RCC 7860 (cell line): Measurements from ENCODE around the gene THOC5.
"Not testable (repeated sequence)": the region's sequence is repeated elsewhere in the genome, so short reads cannot be mapped to it uniquely, and the experiment has no call there.

Experiments
- DNase-seq: peaks from one replicate; pipeline ENCODE4 v3.0.0-alpha.2; 2015; ENCODE audit warnings: low spot score
- FAIRE-seq: peaks from 2 replicates; lab custom pipeline; 2012; peaks lifted over from hg19 to GRCh38; lab: Jason Lieb, UNC

THOC5 gene

DNA sequence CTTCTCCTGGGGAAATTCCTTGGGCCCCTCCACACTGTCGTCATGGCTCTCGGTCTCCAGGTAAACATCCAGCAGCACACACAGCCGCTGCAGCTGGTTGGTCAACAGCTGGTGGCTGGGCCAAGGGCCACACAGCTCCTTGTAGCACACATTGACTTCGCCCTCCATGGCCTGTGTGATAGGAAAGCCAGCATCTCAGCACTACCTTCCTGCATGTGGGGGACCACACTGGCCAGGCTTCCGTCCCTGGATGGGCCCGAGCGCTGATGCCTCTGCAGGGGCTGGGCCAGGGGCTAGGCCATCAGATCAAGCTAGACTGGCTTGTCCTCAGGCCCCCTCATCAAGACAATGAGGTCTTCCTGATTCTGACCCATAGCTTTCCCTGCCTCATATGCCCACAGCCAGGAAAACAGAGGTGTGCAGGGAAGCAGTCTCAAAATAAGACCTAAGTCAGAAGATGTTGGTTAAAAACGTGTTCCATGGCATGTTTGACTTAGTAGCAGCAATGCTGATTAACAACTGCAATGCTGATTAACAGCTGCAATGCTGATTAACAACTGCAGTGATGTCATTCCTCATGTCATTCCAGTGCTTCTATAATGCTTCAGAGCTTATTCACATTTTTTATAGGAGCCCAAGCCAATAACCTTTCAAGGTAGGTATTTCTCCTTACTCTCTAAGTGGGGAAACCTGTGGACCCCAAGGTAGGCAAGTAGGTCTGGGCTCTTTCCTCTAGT, 42.3 kb downstream of the THOC5 start:
- no peak for FAIRE-seq
- no peak for DNase-seq

DNA sequence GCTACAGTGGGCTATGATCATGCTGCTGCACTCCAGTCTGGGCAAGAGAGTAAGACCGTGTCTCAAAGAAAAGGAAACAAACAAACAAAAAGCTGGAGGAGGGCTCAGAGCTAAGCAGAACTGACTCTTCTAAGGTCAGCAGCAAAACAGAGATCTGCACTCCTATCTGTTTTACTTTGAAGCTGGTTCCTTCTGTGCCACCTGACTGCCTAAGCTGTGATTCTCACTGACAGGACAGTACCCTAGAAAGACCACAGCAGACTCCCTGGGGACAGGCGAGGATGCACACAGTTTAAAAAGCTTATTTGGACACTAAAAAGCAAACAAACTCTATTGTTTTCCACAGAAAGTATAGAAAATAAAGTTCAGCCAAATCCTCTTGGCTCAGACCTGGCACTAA, 43.0 kb downstream of the THOC5 start:
- no peak for DNase-seq
- no peak for FAIRE-seq

DNA sequence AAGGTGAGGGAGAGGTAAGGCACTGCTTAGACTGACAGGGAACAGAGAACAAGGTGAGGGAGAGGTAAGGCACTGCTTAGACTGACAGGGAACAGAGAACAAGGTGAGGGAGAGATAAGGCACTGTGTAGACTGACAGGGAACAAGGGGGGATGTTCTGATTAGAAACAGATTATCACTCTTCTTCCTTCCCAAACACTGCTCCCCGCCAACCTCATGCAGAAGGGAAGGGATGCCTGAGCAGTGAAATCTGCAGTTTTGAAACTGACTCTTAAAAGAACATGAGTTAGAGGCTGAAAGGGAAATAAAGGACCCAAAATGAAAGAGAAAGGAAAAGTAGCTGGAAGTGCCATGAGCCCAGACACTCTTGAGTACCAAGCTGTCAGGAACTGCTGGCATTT, 43.7 kb downstream of the THOC5 start:
- FAIRE-seq (no peak), DNase-seq (no peak)

DNA sequence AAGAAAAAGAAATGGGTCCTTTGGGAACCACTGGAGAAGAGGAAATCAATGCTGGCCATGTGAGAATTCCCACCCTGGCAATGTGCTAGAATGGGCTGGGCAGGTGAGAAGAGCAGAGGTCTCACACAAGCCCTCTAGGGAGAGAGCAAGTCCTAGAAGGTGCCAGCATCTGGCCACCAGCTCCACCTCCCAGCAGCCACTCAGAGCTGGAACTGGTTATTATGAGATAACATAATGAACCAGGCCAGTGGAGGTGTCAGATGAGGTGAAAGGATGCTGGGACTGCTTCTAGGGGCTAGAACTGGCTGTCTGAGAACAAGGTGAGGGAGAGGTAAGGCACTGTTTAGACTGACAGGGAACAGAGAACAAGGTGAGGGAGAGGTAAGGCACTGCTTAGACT, 44.3 kb downstream of the THOC5 start:
- FAIRE-seq: no peak
- DNase-seq: no peak

DNA sequence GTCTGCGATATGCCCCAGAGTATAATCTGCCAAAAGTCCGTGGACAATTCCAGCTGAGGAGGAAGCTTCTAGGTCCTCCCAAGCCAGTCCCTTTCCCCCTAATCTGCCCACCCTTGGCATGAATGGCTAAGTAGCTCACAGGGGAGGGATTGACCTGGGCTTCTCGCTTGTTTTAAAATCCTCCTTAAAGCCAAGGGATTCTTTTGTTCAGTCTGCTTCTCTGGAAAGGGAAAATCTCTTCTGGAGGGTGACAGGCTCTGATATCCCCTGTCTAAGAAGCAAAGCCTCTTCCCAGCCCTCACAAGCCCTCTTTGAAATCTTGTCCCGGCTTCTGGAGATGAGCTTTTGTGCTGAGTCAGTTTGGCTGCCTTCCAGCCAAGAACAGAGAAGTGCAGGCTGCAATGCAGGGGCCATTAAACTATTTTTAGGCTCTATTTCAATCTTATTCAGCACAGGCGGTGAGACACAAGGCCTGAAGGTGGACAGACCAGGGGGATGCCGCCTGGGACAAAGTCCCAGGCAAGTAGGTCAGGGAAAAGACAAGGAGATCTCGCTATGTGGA, 49.7 kb downstream of the THOC5 start:
- DNase-seq (peak; percentile 37), FAIRE-seq (no peak)

DNA sequence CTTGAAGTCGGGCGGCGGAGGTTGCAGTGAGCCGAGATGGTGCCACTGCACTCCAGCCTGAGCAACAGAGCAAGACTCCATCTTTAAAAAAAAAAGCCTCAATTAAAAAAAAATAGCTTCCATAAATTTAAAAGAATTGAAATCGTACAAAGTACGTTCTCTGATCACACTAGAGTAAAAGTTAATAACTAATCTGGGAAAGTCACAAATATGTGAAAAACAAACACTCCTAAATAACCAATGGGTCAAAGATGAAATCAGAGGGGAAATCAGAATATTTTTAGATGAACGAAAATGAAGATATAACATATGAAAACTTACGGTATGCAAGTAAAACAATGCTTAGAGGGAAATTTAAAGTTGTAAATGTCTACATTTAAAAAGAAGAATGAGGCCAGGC, 53.7 kb downstream of the THOC5 start:
- FAIRE-seq (no peak), DNase-seq (no peak)

DNA sequence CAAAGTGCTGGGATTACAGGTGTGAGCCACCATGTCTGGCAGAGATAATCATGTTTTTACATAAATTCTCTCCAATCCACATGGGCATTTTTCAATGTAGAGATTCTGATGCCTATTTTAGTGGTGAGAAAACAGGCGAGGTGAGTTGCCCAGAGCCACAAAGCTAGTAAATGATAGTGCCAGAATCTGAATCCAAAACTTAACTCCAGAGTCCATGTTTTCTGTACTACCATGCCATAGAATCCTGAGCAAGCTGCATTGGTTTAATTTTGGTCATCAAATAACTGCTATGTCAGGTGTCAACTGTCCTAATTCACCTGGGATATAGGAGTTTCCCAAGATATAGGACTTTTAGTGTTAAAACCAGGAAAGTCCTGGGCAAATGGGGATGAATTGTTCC, 59.9 kb downstream of the THOC5 start:
- FAIRE-seq (no peak), DNase-seq (no peak)

DNA sequence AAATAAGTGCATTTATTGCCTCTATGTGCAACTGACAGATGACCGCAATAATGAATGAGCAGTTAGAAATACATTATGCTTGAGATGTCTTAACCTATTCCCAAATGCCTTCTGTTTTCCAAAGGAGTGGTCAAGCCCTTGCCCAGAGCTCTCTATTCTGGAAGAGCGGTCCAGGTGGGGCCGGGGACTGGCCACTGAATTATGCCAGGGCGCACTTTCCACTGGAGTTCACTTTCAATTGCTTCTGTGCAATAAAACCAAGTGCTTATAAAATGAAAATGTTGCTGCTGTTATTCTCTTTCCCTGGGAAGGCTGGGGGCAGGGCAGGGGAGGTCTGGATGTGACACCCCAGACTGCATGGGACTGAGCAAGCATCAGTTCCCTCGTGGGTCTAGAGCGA, 62.5 kb downstream of the THOC5 start:
- DNase-seq (no peak), FAIRE-seq (no peak)

DNA sequence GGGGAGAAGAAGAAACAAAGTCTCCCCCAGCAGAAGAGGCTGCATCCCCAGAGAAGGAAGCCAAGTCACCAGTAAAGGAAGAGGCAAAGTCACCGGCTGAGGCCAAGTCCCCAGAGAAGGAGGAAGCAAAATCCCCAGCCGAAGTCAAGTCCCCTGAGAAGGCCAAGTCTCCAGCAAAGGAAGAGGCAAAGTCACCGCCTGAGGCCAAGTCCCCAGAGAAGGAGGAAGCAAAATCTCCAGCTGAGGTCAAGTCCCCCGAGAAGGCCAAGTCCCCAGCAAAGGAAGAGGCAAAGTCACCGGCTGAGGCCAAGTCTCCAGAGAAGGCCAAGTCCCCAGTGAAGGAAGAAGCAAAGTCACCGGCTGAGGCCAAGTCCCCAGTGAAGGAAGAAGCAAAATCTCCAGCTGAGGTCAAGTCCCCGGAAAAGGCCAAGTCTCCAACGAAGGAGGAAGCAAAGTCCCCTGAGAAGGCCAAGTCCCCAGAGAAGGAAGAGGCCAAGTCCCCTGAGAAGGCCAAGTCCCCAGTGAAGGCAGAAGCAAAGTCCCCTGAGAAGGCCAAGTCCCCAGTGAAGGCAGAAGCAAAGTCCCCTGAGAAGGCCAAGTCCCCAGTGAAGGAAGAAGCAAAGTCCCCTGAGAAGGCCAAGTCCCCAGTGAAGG, 64.3 kb downstream of the THOC5 start:
- DNase-seq, FAIRE-seq: not testable (repeated sequence)

DNA sequence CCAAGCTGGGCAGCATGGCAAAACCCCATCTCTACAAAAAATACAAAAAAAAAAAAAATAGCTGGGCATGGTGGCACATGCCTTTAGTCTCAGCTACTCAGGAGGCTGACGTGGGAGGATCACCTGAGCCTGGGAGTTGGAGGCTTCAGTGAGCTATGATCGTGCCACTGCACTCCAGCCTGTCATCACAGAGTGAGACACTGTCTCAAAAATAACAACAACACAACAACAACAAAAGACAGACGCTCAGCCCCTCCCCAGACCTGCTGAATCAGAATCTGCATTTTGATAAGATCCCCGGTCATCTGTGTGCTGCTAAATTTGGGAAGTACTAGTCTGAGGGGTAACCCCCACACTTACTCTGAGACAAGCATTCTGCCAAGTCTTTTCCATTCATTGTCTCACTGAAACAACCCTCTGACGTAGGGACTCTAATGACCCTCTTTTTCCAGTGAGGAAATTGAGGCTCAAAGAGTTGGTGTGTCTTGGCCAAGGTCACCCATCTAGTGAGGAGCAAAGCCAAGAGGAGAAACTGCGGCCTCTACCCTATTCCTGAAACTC, 66.1 kb downstream of the THOC5 start:
- FAIRE-seq: no peak
- no peak for DNase-seq

DNA sequence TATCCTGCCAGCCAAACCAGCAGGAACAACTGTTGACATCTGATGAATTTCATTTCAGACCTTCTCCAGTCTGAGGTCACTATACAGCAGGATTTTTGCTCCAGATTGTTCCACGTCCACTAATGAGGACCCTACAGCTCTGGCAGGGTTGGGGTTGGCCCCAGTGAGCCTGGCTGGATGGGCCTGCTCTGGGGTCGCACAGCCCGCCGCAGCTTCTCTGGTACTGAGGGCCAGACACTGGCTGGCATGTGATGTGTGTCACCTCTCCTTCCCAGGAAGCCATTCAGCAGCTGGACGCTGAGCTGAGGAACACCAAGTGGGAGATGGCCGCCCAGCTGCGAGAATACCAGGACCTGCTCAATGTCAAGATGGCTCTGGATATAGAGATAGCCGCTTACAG, 68.1 kb downstream of the THOC5 start:
- DNase-seq (no peak), FAIRE-seq (no peak)

DNA sequence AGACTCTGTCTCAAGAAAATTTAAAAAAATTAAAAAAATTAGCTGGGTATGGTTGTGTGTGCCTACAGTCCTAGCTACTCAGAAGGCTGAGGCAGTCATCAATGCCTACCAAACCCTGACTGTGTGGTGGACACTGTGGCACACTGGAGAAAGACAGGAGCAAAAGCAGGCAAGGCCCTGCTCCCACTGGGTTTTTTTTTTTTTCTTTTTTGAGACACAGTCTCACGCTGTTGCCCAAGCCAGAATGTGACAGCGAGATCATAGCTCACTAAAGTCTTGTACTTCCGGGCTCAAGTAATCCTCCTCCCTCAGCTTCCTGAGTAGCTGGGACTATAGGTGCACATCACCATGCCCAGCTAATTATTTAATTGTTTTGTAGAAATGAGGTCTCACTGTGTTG, 68.9 kb downstream of the THOC5 start:
- no peak for FAIRE-seq

DNA sequence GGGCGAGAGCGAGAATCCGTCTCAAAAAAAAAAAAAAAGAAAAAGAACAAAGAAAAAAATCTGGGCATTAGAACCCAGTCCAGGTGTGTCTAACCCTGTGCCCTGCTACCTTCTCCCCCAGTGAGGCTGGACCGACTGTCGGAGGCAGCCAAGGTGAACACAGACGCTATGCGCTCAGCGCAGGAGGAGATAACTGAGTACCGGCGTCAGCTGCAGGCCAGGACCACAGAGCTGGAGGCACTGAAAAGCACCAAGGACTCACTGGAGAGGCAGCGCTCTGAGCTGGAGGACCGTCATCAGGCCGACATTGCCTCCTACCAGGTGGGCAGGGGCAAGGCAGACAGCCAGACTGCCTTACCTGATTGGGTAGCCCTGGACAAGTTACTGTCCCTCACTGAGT, 70.3 kb downstream of the THOC5 start:
- DNase-seq: no peak
- no peak for FAIRE-seq

More for the DNA sequence above, 68.9 kb downstream of the THOC5 start:
- no peak for DNase-seq

DNA sequence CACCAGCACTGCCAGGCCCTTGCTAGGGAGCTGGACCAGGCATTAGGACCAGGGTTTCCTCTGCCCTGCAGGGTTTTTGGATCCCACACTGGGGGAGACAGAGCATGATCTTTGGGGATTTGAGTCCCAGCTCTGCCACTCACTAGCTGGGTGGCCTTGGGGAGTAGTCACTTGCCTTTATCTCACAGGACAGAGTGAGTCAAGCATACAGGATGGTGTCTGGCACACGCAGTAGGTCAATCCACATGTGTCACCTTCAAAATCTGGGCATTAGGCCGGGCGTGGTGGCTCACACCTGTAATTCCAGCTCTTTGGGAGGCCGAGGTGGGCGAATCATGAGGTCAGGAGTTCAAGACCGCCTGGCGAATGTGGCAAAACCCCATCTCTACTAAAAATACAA, 70.8 kb downstream of the THOC5 start:
- DNase-seq: no peak
- FAIRE-seq: no peak

DNA sequence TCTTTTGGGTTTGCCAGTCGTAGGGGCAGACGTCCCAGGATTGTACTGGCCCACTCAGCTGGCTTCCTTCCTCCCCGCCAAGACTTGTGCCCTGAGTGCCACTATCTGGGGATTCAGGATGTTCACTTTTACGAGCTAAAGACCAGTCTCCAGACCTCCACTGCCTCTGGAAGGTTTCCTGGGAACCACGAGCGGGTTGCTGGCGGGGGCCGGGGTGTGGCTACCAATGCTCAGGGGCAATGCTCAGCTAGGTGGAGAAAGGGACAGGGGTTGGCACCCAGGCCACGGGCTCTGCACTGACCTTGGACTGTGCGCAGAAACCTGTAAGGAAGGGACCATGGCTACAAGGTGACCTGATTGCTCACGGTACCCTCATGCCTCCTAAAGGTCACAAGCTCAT, 71.3 kb downstream of the THOC5 start:
- FAIRE-seq: no peak
- DNase-seq: no peak

DNA sequence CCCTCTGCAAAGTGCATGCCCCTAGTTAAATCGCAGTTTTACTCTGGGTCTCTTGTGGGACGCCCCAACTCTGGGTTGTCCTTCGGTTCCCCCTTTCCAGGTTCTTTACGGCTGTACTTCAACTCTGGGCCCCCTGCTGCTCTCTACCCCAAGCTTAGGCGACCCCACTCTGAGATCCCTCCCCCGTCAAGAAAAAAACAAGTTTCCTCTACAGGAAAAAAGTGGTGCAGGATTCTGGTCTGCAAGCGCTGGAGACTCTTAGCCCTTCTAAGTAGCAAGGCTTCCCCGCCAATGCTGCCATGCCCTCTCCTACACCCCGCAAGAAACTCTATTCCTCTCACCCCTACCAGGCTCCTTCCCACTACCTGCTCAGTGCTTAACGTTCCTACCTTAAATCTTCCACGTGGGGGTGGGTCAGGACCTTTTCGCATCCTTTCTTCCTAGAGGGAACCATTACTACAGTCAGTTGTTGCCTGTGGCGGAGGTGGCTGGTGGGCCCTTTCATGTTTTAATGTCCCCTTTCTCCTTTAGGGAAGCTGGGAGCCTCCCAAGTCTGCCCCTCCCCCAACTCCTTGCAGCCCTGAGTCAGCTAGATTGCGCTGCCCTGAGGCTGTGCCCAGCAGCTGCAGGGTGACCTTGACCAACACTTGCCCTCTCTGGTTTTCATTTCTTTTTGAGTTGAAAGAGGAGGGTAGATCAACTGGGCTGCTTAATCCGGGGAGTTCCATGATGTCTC, 72.1 kb downstream of the THOC5 start:
- no peak for DNase-seq
- FAIRE-seq: no peak

DNA sequence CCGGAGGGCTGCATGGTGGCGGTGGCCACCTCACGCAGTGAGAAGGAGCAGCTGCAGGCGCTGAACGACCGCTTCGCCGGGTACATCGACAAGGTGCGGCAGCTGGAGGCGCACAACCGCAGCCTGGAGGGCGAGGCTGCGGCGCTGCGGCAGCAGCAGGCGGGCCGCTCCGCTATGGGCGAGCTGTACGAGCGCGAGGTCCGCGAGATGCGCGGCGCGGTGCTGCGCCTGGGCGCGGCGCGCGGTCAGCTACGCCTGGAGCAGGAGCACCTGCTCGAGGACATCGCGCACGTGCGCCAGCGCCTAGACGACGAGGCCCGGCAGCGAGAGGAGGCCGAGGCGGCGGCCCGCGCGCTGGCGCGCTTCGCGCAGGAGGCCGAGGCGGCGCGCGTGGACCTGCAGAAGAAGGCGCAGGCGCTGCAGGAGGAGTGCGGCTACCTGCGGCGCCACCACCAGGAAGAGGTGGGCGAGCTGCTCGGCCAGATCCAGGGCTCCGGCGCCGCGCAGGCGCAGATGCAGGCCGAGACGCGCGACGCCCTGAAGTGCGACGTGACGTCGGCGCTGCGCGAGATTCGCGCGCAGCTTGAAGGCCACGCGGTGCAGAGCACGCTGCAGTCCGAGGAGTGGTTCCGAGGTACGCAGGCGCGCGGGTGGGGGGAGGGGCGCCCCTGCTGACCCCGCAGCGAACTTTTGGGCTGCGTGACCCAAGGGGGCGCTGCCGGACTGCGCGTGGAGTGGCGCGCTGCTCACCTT, 72.9 kb downstream of the THOC5 start:
- DNase-seq (no peak), FAIRE-seq (no peak)

DNA sequence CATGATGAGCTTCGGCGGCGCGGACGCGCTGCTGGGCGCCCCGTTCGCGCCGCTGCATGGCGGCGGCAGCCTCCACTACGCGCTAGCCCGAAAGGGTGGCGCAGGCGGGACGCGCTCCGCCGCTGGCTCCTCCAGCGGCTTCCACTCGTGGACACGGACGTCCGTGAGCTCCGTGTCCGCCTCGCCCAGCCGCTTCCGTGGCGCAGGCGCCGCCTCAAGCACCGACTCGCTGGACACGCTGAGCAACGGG, 73.4 kb downstream of the THOC5 start:
- FAIRE-seq: no peak
- DNase-seq: no peak

DNA sequence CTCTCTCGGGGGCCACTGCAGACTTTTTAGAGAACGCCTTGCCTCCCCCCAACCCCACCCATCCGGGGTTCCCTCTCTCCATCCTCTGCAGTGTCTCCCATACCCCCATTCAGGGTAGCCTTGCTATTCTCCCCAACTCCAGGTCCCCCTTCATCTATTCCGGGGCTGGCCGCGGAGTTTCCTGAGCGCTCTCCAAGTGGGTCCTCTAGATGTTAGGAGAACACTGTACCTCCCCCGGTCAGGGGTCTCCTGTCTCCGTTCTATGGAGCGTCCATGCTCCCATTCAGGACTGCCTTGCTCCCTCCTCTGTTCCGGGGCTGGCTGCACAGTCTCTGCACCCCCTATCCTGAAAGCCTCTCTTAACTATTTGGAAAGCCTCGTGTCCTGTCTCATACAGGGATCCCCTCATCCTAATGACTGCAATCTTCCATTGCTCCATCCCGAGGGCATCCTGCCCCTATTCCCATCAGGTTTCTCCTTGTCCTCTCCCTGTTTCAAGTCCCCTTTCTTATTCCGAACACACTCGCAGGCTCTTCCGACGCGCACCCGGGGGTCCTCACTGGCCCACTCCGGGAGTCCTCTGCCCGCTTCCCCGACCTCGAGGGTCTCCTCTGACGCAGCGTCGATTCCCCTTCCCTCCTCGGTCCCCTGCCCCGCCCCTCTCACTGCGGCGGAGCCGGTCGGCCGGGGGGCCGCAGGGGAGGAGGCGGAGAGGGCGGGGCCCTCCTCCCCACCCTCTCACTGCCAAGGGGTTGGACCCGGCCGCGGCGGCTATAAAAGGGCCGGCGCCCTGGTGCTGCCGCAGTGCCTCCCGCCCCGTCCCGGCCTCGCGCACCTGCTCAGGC, 73.9 kb downstream of the THOC5 start, which contains the start of gene NEFH:
TSS of gene NEFH (plus strand) at position 802 of the 845 bp plus-strand sequence. CDS start 45 bp downstream, outside the sequence.
- FAIRE-seq: no peak
- DNase-seq: no peak
